Gastroesophageal sphincter (tissue), 3 donors: ENCODE data around the gene CCDC185.

Experiments
- POLR2A ChIP-seq, 2 donors: fragments of 450-650 bp; IDR thresholded peaks; one replicate each; pipeline ENCODE4 v1.6.1; 2017; ENCODE audit warnings: antibody characterized with exemption in 2 of 2, mild to moderate bottlenecking in 2 of 2, moderate library complexity in 1 of 2
- TF ChIP-seq, protein P1 (sequence below), 4 experiments: fragments of 200-600 bp in 2 of 4; fragments of 450-650 bp in 2 of 4; sonication (generic) in 1 of 4; IDR thresholded peaks; one replicate each; pipeline ENCODE4 v1.5.1; 2017 to 2019; ENCODE audit warnings: antibody characterized with exemption in 4 of 4, mild to moderate bottlenecking in 2 of 4, moderate library complexity in 2 of 4

DNA sequence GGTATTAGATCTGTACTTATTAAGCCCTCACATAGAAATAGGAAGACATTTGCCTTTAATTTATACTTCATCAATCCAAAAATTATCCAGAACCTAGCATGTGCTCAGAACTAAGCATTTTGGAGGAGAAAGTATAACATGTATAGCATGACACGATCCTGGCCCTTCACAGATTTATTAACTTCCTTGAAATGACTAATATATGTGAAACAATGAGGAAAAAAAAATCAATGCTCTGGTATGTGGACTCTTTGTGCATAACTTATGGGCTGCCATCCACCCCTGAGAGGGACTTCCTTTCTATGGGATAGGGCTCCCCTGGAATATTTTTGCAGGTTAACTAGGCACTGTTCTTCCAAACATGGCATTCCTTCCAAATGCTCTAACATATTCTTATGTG, 36.6 kb downstream of the CCDC185 start:
- TF ChIP-seq, protein P1, sequence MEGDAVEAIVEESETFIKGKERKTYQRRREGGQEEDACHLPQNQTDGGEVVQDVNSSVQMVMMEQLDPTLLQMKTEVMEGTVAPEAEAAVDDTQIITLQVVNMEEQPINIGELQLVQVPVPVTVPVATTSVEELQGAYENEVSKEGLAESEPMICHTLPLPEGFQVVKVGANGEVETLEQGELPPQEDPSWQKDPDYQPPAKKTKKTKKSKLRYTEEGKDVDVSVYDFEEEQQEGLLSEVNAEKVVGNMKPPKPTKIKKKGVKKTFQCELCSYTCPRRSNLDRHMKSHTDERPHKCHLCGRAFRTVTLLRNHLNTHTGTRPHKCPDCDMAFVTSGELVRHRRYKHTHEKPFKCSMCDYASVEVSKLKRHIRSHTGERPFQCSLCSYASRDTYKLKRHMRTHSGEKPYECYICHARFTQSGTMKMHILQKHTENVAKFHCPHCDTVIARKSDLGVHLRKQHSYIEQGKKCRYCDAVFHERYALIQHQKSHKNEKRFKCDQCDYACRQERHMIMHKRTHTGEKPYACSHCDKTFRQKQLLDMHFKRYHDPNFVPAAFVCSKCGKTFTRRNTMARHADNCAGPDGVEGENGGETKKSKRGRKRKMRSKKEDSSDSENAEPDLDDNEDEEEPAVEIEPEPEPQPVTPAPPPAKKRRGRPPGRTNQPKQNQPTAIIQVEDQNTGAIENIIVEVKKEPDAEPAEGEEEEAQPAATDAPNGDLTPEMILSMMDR (IDR thresholded peaks at IDR 0.05) = no peak
- no peak for TF ChIP-seq POLR2A (IDR thresholded peaks at IDR 0.05)
